GM21825 (cell line): ENCODE measurements around the gene MYD88.

Experiments used
- ATAC-seq: cut with Tn5 transposase; IDR thresholded peaks from one replicate; pipeline ENCODE4 v1.9.1; 2021; ENCODE audit warnings: mild to moderate bottlenecking, moderate library complexity; ENCODE audit not compliant: unreplicated experiment

MYD88 gene

GRCh38 chr3:38111696-38112377 lies 26.6 kb upstream of the MYD88 start:
- ATAC-seq = no peak

- no peak for ATAC-seq
Observed at GRCh38 chr3:38112378-38112761, 26.1 kb upstream of the MYD88 start.

- no peak for ATAC-seq
Observed at GRCh38 chr3:38114052-38114874, 24.2 kb upstream of the MYD88 start.

- ATAC-seq = no peak
Observed at GRCh38 chr3:38114875-38115644, 23.4 kb upstream of the MYD88 start.

- no peak for ATAC-seq
Observed at GRCh38 chr3:38115645-38116427, 22.6 kb upstream of the MYD88 start.

- no peak for ATAC-seq
Observed at GRCh38 chr3:38116471-38117162, 21.8 kb upstream of the MYD88 start.

GRCh38 chr3:38117163-38117716 lies 21.2 kb upstream of the MYD88 start:
- no peak for ATAC-seq

- no peak for ATAC-seq
Observed at GRCh38 chr3:38117748-38118420, 20.6 kb upstream of the MYD88 start.

- no peak for ATAC-seq
Observed at GRCh38 chr3:38118421-38119247, 19.8 kb upstream of the MYD88 start.

- ATAC-seq = no peak
Observed at GRCh38 chr3:38119248-38119544, 19.3 kb upstream of the MYD88 start.

- no peak for ATAC-seq
Observed at GRCh38 chr3:38119821-38120692, 18.4 kb upstream of the MYD88 start.

- ATAC-seq = no peak
Observed at GRCh38 chr3:38120693-38121450, 17.6 kb upstream of the MYD88 start.

GRCh38 chr3:38121451-38121831 lies 17.0 kb upstream of the MYD88 start:
- no peak for ATAC-seq

GRCh38 chr3:38121832-38122461 lies 16.5 kb upstream of the MYD88 start:
- no peak for ATAC-seq

GRCh38 chr3:38122712-38123290 lies 15.7 kb upstream of the MYD88 start:
- no peak for ATAC-seq
